ENCODE data around the gene TMEM87A.
A peak's percentile ranks its signal among the peaks of the same experiment; 100 is the strongest.

TMEM87A gene

DNA sequence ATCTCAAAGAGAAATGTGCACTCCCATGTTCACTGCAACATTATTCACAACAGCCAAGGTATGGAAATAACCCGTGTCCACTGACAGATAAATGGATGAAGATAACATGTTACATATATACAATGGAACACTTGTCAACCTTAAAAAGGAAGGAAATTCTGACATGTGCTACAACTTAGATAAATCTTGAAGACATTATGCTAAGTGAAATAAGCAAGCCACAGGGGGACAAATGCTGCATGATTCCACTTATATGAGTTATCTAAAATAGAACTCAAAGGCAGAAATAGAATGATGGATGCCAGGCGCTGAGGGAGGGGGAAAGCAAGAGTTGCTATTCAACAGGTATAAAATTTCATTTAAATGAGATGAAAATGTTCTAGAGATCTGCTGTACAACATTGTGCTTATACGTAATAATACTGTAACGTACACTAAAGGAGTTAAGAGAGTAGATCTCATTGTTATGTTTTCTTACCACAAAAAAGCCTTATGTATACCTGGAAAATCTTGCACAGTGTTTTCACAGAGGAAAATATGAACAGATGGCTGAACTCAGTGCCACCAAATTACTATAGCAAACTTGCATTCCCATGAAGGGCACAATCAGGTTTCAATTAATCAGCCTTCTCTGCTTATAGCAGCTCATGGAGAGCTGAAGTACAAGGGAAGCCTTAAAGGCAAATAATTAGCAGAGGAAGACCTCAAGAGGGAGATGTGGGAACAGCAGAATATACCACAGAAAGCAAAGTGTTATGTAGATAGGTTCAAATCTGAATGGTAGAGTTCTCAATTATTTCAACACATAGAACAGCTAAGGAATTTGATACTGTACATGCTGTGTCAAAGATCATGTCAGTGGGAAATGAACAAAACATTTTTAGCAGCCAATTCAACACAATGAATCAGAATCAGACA, 57.1 kb downstream of the TMEM87A start:
- no peak for TF ChIP-seq CTCF (IDR thresholded peaks at IDR 0.05; ENCODE audit: low read depth, low read length)
- H3K4me3 ChIP-seq (ENCODE audit: low read depth, low read length) = no peak overlapping the region

DNA sequence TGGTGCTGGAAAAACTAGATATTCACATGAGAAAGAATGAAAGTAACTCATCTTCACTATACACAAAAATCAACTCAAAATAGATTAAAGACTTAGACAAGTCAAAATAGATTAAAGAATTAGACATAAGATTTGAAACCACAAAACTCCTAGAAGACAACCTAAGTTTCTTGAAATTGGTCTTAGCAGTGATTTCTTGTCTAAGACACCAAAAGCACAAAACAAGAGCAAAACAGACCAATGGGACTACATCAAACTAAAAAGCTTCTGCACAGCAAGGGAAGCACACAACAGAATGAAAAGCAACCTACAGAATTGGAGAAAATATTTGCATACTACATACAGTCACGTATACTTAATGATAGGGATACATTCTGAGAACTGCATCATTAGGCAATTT, 58.6 kb downstream of the TMEM87A start:
- H3K4me3 ChIP-seq (ENCODE audit: low read depth, low read length) = no peak overlapping the region
- TF ChIP-seq CTCF (IDR thresholded peaks at IDR 0.05; ENCODE audit: low read depth, low read length) = no peak

DNA sequence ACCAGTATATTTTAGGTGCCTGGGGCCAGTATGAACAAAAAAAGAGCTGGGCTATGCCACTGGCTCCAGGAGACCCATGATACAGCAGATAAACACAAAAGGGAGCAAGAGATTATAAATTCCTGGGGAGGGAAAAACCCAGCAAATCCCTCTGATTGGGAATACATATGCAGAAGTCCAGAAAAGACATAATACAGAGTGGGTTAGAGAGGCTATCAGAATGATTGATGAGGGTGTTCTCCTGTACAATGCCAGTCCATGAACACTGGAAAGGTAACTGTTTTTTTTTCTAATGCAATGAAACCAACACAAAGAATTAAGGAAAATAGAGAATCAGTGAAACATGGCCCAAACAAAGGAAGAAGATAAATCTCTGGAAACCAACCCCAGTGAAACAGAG, 59.7 kb downstream of the TMEM87A start:
- no peak for TF ChIP-seq CTCF (IDR thresholded peaks at IDR 0.05; ENCODE audit: low read depth, low read length)
- H3K4me3 ChIP-seq (ENCODE audit: low read depth, low read length) = no peak overlapping the region

DNA sequence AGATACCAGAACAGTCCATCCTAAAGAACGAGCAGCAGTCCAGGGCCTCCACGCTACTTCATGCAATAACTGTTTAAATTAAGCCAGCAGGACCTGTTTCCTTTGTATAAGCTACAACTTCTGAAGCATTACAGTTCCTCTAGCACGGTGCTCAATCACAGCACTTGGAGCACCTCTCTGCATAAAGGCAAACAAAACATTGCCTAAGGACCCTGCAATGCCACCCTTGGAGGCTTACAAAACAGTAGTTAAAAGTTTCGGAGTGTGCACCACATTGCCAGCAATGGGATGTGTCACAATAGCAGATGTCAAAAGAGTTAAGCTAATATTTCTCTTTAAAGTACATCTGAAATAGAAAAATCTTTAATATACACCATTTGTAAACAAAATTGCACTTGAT, 62.5 kb downstream of the TMEM87A start:
- TF ChIP-seq CTCF (IDR thresholded peaks at IDR 0.05; ENCODE audit: low read depth, low read length) = no peak
- no peak overlapping the region for H3K4me3 ChIP-seq (ENCODE audit: low read depth, low read length)

- peak within 1 kb of the TSS; percentile 83 for H3K4me3 ChIP-seq (ENCODE audit: low read depth, low read length)
- TF ChIP-seq CTCF (IDR thresholded peaks at IDR 0.05; ENCODE audit: low read depth, low read length) = no peak
Measured at GRCh38 chr15:42207674-42208579, 65.3 kb downstream of the TMEM87A start, which contains the start of gene VPS39. VPS39 (minus strand) TSS chr15:42208304; CDS start chr15:42208153, 151 bp downstream.

DNA sequence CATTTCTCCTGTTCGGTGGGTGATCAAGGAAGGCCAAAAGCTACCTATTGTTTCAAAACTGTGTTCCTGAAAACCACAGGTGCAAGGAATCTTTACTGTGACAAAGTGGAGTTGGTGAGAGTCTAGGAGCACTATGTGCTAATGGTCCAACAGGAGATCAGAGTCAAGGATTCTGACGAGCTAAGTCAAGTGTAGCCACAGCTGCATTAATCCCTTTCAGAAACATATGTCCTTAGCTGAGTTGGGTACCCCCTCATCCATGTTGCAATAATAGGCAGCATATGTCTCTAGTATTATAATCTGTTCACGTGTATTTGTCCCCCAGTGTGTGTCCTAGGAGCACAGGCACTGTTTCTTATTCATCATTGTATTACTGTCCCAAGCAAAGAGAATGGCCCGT, 66.8 kb downstream of the TMEM87A start:
- H3K4me3 ChIP-seq (ENCODE audit: low read depth, low read length) = no peak overlapping the region
- no peak for TF ChIP-seq CTCF (IDR thresholded peaks at IDR 0.05; ENCODE audit: low read depth, low read length)
